ENCODE measurements around the gene PLAGL1.

- TF ChIP-seq CTCF (IDR thresholded peaks at IDR 0.05; ENCODE audit: insufficient read depth, low read depth, low read length): no peak
- TF ChIP-seq EZH2 (IDR thresholded peaks at IDR 0.05; ENCODE audit: insufficient read depth, low read length): no peak
Observed at GRCh38 chr6:143963158-143963919, 44.7 kb downstream of the PLAGL1 start.

Data from astrocyte (in vitro differentiated cells and primary cell).